IMR-90 (cell line): ENCODE measurements around the gene TOGARAM1. TPM values are rescaled to one million over a fixed set of nuclear protein-coding genes. Genes with fewer than 3 reads are reported as not detected.

Source experiments
- ATAC-seq: fragments of 200-7000 bp; cut with Tn5 transposase; 2 replicates; pipeline ENCODE4 v1.9.1; 2020; ENCODE audit warnings: low read depth, mild to moderate bottlenecking, moderate library complexity
- BruUV-seq: library from RNA; stranded (reverse); fragments of 400-500 nt; replicated peaks from 2 replicates; lab custom pipeline; 2021; lab: Mats Ljungman, UMichigan
- CTCF ChIA-PET: fragments of 300-600 bp; formaldehyde crosslinking; extraction: SDS; loops from one replicate; lab custom pipeline; 2021; ENCODE audit warnings: antibody characterized with exemption; lab: Yijun Ruan, JAX
- POLR2A ChIA-PET: fragments of 300-600 bp; sonication (Branson Sonifier 250); formaldehyde crosslinking; loops from one replicate; lab custom pipeline; 2022; ENCODE audit warnings: antibody characterized with exemption; ENCODE audit not compliant: unreplicated experiment; lab: Charles Lee
- DNase-seq: peaks from one replicate; pipeline ENCODE4 v3.0.0; 2013
- H2AFZ ChIP-seq: replicated peaks from 2 replicates; pipeline ENCODE3; 2013; ENCODE audit warnings: low read length, mild to moderate bottlenecking; ENCODE audit not compliant: poor library complexity
- H2AK5ac ChIP-seq: 2 replicates; pipeline ENCODE4 v1.6.1; 2013; ENCODE audit warnings: low read depth, low read length, inconsistent platforms
- H2AK9ac ChIP-seq: replicated peaks from 2 replicates; pipeline ENCODE3; 2013; ENCODE audit warnings: mild to moderate bottlenecking, low read depth, low read length, moderate library complexity; ENCODE audit not compliant: poor library complexity
- H2BK120ac ChIP-seq: 2 replicates; pipeline ENCODE4 v1.6.1; 2013; ENCODE audit warnings: low read depth, low read length, inconsistent platforms
- H2BK15ac ChIP-seq: 3 replicates; pipeline ENCODE4 v1.6.1; 2013; ENCODE audit warnings: low read depth, low read length, inconsistent platforms
- H2BK20ac ChIP-seq: 2 replicates; pipeline ENCODE4 v1.6.1; 2013; ENCODE audit warnings: low read depth, mild to moderate bottlenecking, inconsistent platforms, low read length, moderate library complexity
- H2BK5ac ChIP-seq: 2 replicates; pipeline ENCODE4 v1.6.1; 2013; ENCODE audit warnings: mild to moderate bottlenecking, low read depth, low read length, inconsistent platforms; ENCODE audit not compliant: poor library complexity, severe bottlenecking
- H3K14ac ChIP-seq: replicated peaks from 2 replicates; pipeline ENCODE4 v1.6.1; 2013; ENCODE audit warnings: low read depth, low read length, inconsistent platforms
- H3K18ac ChIP-seq: 2 replicates; pipeline ENCODE4 v1.6.1; 2013; ENCODE audit warnings: low read depth, low read length, control low read depth
- H3K23ac ChIP-seq: 2 replicates; pipeline ENCODE4 v1.6.1; 2013; ENCODE audit warnings: low read depth, low read length, inconsistent platforms
- H3K27ac ChIP-seq: 2 replicates; pipeline ENCODE4 v1.5.1; 2013; ENCODE audit warnings: mild to moderate bottlenecking, control low read depth, low read length; ENCODE audit not compliant: insufficient read depth
- H3K27me3 ChIP-seq: 2 replicates; pipeline ENCODE4 v1.6.1; 2013; ENCODE audit warnings: low read length; ENCODE audit not compliant: control insufficient read depth, insufficient read depth
- H3K36me3 ChIP-seq: 2 replicates; pipeline ENCODE4 v1.6.1; 2013; ENCODE audit warnings: low read length, mixed read lengths; ENCODE audit not compliant: control insufficient read depth, insufficient read depth
- H3K4ac ChIP-seq: 2 replicates; pipeline ENCODE4 v1.6.1; 2013; ENCODE audit warnings: low read depth, low read length, inconsistent platforms
- H3K4me1 ChIP-seq: 2 replicates; pipeline ENCODE4 v1.6.1; 2013; ENCODE audit warnings: low read length, mixed read lengths; ENCODE audit not compliant: control insufficient read depth, insufficient read depth
- H3K4me2 ChIP-seq: 2 replicates; pipeline ENCODE4 v1.6.1; 2013; ENCODE audit warnings: low read depth, mild to moderate bottlenecking, control low read depth, low read length, moderate library complexity
- H3K4me3 ChIP-seq: 2 replicates; pipeline ENCODE4 v1.5.1; 2013; ENCODE audit warnings: low read depth, mild to moderate bottlenecking, control low read depth, low read length, moderate library complexity; ENCODE audit not compliant: insufficient read depth
- H3K56ac ChIP-seq: 2 replicates; pipeline ENCODE4 v1.6.1; 2013; ENCODE audit warnings: low read length, inconsistent platforms; ENCODE audit not compliant: insufficient read depth; ENCODE audit errors: extremely low read depth
- H3K79me1 ChIP-seq, 2 experiments: 2 replicates each; pipeline ENCODE4 v1.6.1; 2013; ENCODE audit warnings: low read length in 2 of 2, inconsistent platforms in 1 of 2, low read depth in 1 of 2
- H3K9ac ChIP-seq: 2 replicates; pipeline ENCODE4 v1.6.1; 2013; ENCODE audit warnings: low read depth, low read length, control low read depth
- H3K9me1 ChIP-seq: 2 replicates; pipeline ENCODE4 v1.6.1; 2013; ENCODE audit warnings: low read length, inconsistent platforms; ENCODE audit not compliant: insufficient read depth
- H3K9me3 ChIP-seq: 2 replicates; pipeline ENCODE4 v1.6.1; 2013; ENCODE audit warnings: low read length; ENCODE audit not compliant: control insufficient read depth, insufficient read depth
- H4K20me1 ChIP-seq: 2 replicates; pipeline ENCODE4 v1.6.1; 2013; ENCODE audit warnings: low read length, inconsistent platforms; ENCODE audit not compliant: insufficient read depth
- H4K5ac ChIP-seq: 2 replicates; pipeline ENCODE4 v1.6.1; 2013; ENCODE audit warnings: mild to moderate bottlenecking, low read depth, low read length, control low read depth
- H4K8ac ChIP-seq, 2 experiments: 2 replicates each; pipeline ENCODE4 v1.6.1; 2013; ENCODE audit warnings: low read depth in 2 of 2, low read length in 2 of 2, control low read depth in 1 of 2, inconsistent platforms in 1 of 2
- H4K91ac ChIP-seq: 2 replicates; pipeline ENCODE4 v1.6.1; 2013; ENCODE audit warnings: low read depth, low read length, inconsistent platforms; ENCODE audit not compliant: insufficient read depth
- BHLHE40 ChIP-seq: fragments of 150-350 bp; IDR thresholded peaks from 2 replicates; pipeline ENCODE4 v1.6.1; 2016; ENCODE audit warnings: mild to moderate bottlenecking, low read depth, low read length
- CEBPB ChIP-seq: IDR thresholded peaks from 2 replicates; pipeline ENCODE4 v1.6.1; 2012; ENCODE audit warnings: low read depth, low read length, improper control_type of control experiment
- CHD1 ChIP-seq: IDR thresholded peaks from 2 replicates; pipeline ENCODE4 v1.6.1; 2012; ENCODE audit warnings: low read depth, low read length, improper control_type of control experiment
- FOS ChIP-seq: fragments of 150-350 bp; IDR thresholded peaks from 2 replicates; pipeline ENCODE4 v1.6.1; 2016; ENCODE audit warnings: low read depth, low read length
- MAFK ChIP-seq: IDR thresholded peaks from 2 replicates; pipeline ENCODE4 v1.6.1; 2012; ENCODE audit warnings: low read depth, low read length, improper control_type of control experiment
- MAZ ChIP-seq: IDR thresholded peaks from 2 replicates; pipeline ENCODE4 v1.6.1; 2012; ENCODE audit warnings: low read depth, mild to moderate bottlenecking, low read length, improper control_type of control experiment, moderate library complexity, borderline replicate concordance
- MXI1 ChIP-seq: IDR thresholded peaks from 2 replicates; pipeline ENCODE4 v1.6.1; 2012; ENCODE audit warnings: low read depth, mild to moderate bottlenecking, low read length, moderate library complexity, borderline replicate concordance
- NFE2L2 ChIP-seq: fragments of 150-350 bp; IDR thresholded peaks from 2 replicates; pipeline ENCODE4 v1.6.1; 2016; ENCODE audit warnings: low read depth, mild to moderate bottlenecking, low read length
- POLR2A ChIP-seq: IDR thresholded peaks from 2 replicates; pipeline ENCODE4 v1.6.1; 2012; ENCODE audit warnings: mild to moderate bottlenecking, low read depth, low read length
- RAD21 ChIP-seq: IDR thresholded peaks from 2 replicates; pipeline ENCODE4 v1.6.1; 2012; ENCODE audit warnings: low read length, improper control_type of control experiment
- RCOR1 ChIP-seq: IDR thresholded peaks from 2 replicates; pipeline ENCODE4 v1.6.1; 2012; ENCODE audit warnings: mild to moderate bottlenecking, low read length, improper control_type of control experiment; ENCODE audit not compliant: insufficient replicate concordance
- RFX5 ChIP-seq: IDR thresholded peaks from 2 replicates; pipeline ENCODE4 v1.8.0; 2012; ENCODE audit warnings: low read depth, mild to moderate bottlenecking, low read length, moderate library complexity
- SMC3 ChIP-seq: fragments of 150-350 bp; IDR thresholded peaks from 2 replicates; pipeline ENCODE4 v1.6.1; 2016; ENCODE audit warnings: low read depth, mild to moderate bottlenecking, antibody characterized with exemption, low read length, moderate library complexity
- dilution Hi-C: fragments of 300-500 bp; cut with HindIII; formaldehyde crosslinking; loops from one replicate; pipeline ENCODE4 v1.14.3; 2018; ENCODE audit warnings: low sequenced_read_pairs; ENCODE audit not compliant: unreplicated experiment
- in situ Hi-C: fragments of 300-500 bp; cut with MboI; formaldehyde crosslinking; loops from 3 replicates; pipeline ENCODE4 v1.14.3; 2019; ENCODE audit warnings: low sequenced_read_pairs, inconsistent platforms, mixed read lengths
- intact Hi-C: fragments of 100-400 bp; cut with micrococcal nuclease; formaldehyde crosslinking; loops from 2 replicates; pipeline ENCODE4 v1.10.0; 2022
- polyA plus RNA-seq, 3 experiments: library from polyadenylated mRNA; depleted of rRNA; stranded (reverse); fragments of >200 nt; gene quantifications; 2 replicates each; pipeline ENCODE4 v1.2.3, GENCODE V29; 2012; ENCODE audit warnings: low replicate concordance in 1 of 3
- total RNA-seq: library from RNA; depleted of rRNA; stranded (reverse); fragments of >200 nt; gene quantifications from 2 replicates; pipeline ENCODE4 v1.2.3, GENCODE V29; 2012
- TF ChIP-seq, protein P1 (sequence below): fragments of 150-350 bp; IDR thresholded peaks from 2 replicates; pipeline ENCODE4 v1.6.1; 2016; ENCODE audit warnings: low read depth, mild to moderate bottlenecking, low read length, moderate library complexity, borderline replicate concordance
- TF ChIP-seq, protein P2 (sequence below): conservative IDR thresholded peaks from 2 replicates; pipeline ENCODE4 v1.5.1; 2012; ENCODE audit warnings: mild to moderate bottlenecking, low read depth, low read length, improper control_type of control experiment
- TF ChIP-seq, protein P3 (sequence below): fragments of 150-350 bp; IDR thresholded peaks from 2 replicates; pipeline ENCODE4 v1.6.1; 2017; ENCODE audit warnings: mild to moderate bottlenecking, antibody characterized with exemption, low read length, low read depth

The TOGARAM1 gene
- total and polyA plus RNA-seq, 2 of the 4 experiments (the other 2 are of a cell fraction) = 3.1 to 13.4 TPM

DNA sequence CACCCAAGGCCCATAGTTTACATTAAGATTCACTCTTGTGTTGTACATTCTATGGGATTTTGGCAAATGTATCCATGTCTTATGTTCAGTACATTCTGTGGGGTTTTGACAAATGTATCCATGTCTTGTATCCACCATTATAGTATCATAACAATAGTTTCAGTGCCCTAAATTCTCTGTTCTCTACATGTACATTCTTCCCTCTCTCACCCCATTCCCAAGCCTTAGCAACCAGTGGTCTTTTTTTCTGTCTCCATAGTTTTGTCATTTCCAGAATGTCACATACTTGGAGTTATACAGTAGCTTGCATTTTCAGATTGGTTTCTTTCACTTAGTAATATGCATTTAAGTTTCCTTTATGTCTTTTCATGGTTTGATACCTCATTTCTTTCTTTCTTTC, 6.7 kb downstream of the TOGARAM1 start:
- no peak overlapping the region for H4K91ac ChIP-seq
- H2AK9ac ChIP-seq = no peak overlapping the region
- H3K79me1 ChIP-seq = peaks cover 5 to 31% of the 10 kb centered on the region in 2 experiments
- H2BK120ac ChIP-seq = no peak overlapping the region
- no peak for TF ChIP-seq RAD21
- TF ChIP-seq, protein P1, sequence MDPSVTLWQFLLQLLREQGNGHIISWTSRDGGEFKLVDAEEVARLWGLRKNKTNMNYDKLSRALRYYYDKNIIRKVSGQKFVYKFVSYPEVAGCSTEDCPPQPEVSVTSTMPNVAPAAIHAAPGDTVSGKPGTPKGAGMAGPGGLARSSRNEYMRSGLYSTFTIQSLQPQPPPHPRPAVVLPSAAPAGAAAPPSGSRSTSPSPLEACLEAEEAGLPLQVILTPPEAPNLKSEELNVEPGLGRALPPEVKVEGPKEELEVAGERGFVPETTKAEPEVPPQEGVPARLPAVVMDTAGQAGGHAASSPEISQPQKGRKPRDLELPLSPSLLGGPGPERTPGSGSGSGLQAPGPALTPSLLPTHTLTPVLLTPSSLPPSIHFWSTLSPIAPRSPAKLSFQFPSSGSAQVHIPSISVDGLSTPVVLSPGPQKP = no peak
- no peak for TF ChIP-seq RFX5
- TF ChIP-seq CHD1 = no peak
- TF ChIP-seq, protein P2, sequence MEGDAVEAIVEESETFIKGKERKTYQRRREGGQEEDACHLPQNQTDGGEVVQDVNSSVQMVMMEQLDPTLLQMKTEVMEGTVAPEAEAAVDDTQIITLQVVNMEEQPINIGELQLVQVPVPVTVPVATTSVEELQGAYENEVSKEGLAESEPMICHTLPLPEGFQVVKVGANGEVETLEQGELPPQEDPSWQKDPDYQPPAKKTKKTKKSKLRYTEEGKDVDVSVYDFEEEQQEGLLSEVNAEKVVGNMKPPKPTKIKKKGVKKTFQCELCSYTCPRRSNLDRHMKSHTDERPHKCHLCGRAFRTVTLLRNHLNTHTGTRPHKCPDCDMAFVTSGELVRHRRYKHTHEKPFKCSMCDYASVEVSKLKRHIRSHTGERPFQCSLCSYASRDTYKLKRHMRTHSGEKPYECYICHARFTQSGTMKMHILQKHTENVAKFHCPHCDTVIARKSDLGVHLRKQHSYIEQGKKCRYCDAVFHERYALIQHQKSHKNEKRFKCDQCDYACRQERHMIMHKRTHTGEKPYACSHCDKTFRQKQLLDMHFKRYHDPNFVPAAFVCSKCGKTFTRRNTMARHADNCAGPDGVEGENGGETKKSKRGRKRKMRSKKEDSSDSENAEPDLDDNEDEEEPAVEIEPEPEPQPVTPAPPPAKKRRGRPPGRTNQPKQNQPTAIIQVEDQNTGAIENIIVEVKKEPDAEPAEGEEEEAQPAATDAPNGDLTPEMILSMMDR = no peak
- TF ChIP-seq MXI1 = no peak
- no peak for TF ChIP-seq MAZ
- no peak for TF ChIP-seq FOS
- no peak for TF ChIP-seq BHLHE40
- TF ChIP-seq CEBPB = no peak
- TF ChIP-seq, protein P3, sequence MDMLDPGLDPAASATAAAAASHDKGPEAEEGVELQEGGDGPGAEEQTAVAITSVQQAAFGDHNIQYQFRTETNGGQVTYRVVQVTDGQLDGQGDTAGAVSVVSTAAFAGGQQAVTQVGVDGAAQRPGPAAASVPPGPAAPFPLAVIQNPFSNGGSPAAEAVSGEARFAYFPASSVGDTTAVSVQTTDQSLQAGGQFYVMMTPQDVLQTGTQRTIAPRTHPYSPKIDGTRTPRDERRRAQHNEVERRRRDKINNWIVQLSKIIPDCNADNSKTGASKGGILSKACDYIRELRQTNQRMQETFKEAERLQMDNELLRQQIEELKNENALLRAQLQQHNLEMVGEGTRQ = no peak
- no peak for TF ChIP-seq NFE2L2
- no peak for TF ChIP-seq MAFK
- TF ChIP-seq POLR2A = no peak
- no peak for TF ChIP-seq RCOR1
- TF ChIP-seq SMC3 = no peak
- no peaks in the 10 kb centered on the region for H3K9me1 ChIP-seq
- in situ Hi-C loops (loop anchor here (10.0 kb wide), 1 partner anchor 166 kb away; the partner anchor contains the start of genes FANCM and FKBP3), dilution Hi-C loops (no loop called here), intact Hi-C loops (no loop called here)
- peaks cover 15% of the 10 kb centered on the region for H4K20me1 ChIP-seq
- BruUV-seq = no TSS peak
- no peak overlapping the region for H2BK15ac ChIP-seq
- H3K27ac ChIP-seq = no peak overlapping the region
- no peak overlapping the region for H3K4me3 ChIP-seq
- H3K27me3 ChIP-seq = no peaks in the 10 kb centered on the region
- H3K36me3 ChIP-seq = no peaks in the 10 kb centered on the region
- no peak overlapping the region for H2AK5ac ChIP-seq
- H2BK5ac ChIP-seq = no peak overlapping the region
- no peak overlapping the region for H3K14ac ChIP-seq
- H4K8ac ChIP-seq = no peak overlapping the region
- H4K5ac ChIP-seq = no peak overlapping the region
- no peak overlapping the region for H3K9ac ChIP-seq
- peaks cover 3% of the 10 kb centered on the region; the same call in 1 of the 2 replicates for H3K4me1 ChIP-seq
- no peak overlapping the region for H3K56ac ChIP-seq
- H3K9me3 ChIP-seq = no peaks in the 10 kb centered on the region
- H3K4ac ChIP-seq = no peak overlapping the region
- no peak overlapping the region for H2AFZ ChIP-seq
- no peak for ATAC-seq
- no peak overlapping the region for H3K4me2 ChIP-seq
- H2BK20ac ChIP-seq = no peak overlapping the region
- no peak overlapping the region for H3K18ac ChIP-seq
- ChIA-PET CTCF (no interaction called here), POLR2A (no interaction called here)
- no peak overlapping the region for H3K23ac ChIP-seq
- no peak for DNase-seq
